ENCODE results near the gene FOXL3.

The FOXL3 gene

GRCh38 chr7:256981-257646 is 32.9 kb upstream of the FOXL3 start:
- H3K36me3 ChIP-seq (ENCODE audit: control insufficient read depth, insufficient read depth, low read length), result no peaks in the 10 kb centered on the region
- no peaks in the 10 kb centered on the region for H3K27me3 ChIP-seq (ENCODE audit: control insufficient read depth, insufficient read depth, low read length)
- no peak overlapping the region for H3K4me3 ChIP-seq (ENCODE audit: low read depth, low read length)
- no peak overlapping the region for H2AFZ ChIP-seq
- no peaks in the 10 kb centered on the region for H3K4me1 ChIP-seq
- no peaks in the 10 kb centered on the region for H3K9me3 ChIP-seq (ENCODE audit: control insufficient read depth, low read length)
- no peak for TF ChIP-seq CTCF (IDR thresholded peaks at IDR 0.05)
- no peak overlapping the region for H3K4me2 ChIP-seq (ENCODE audit: low read length)
- no peak overlapping the region for H3K9ac ChIP-seq
- H3K27ac ChIP-seq, result no peak overlapping the region
- H3K79me2 ChIP-seq, result no peaks in the 10 kb centered on the region

- no peak overlapping the region for H3K4me3 ChIP-seq (ENCODE audit: low read depth, low read length)
- no peak overlapping the region for H3K9ac ChIP-seq
- no peak overlapping the region for H2AFZ ChIP-seq
- no peaks in the 10 kb centered on the region for H3K79me2 ChIP-seq
- no peaks in the 10 kb centered on the region for H3K27me3 ChIP-seq (ENCODE audit: control insufficient read depth, insufficient read depth, low read length)
- H3K9me3 ChIP-seq (ENCODE audit: control insufficient read depth, low read length), result no peaks in the 10 kb centered on the region
- H3K27ac ChIP-seq, result no peak overlapping the region
- no peaks in the 10 kb centered on the region for H3K36me3 ChIP-seq (ENCODE audit: control insufficient read depth, insufficient read depth, low read length)
- no peaks in the 10 kb centered on the region for H3K4me1 ChIP-seq
- H3K4me2 ChIP-seq (ENCODE audit: low read length), result no peak overlapping the region
- TF ChIP-seq CTCF (IDR thresholded peaks at IDR 0.05), result no peak
These were observed 32.4 kb upstream of the FOXL3 start for GRCh38 chr7:257647-257992.

GRCh38 chr7:258476-259190 is 31.3 kb upstream of the FOXL3 start:
- H3K4me2 ChIP-seq (ENCODE audit: low read length), result no peak overlapping the region
- no peak overlapping the region for H3K4me3 ChIP-seq (ENCODE audit: low read depth, low read length)
- no peak overlapping the region for H3K27ac ChIP-seq
- no peak for TF ChIP-seq CTCF (IDR thresholded peaks at IDR 0.05)
- H3K4me1 ChIP-seq, result no peaks in the 10 kb centered on the region
- no peak overlapping the region for H2AFZ ChIP-seq
- no peak overlapping the region for H3K9ac ChIP-seq
- no peaks in the 10 kb centered on the region for H3K36me3 ChIP-seq (ENCODE audit: control insufficient read depth, insufficient read depth, low read length)
- H3K27me3 ChIP-seq (ENCODE audit: control insufficient read depth, insufficient read depth, low read length), result no peaks in the 10 kb centered on the region
- no peaks in the 10 kb centered on the region for H3K79me2 ChIP-seq
- no peaks in the 10 kb centered on the region for H3K9me3 ChIP-seq (ENCODE audit: control insufficient read depth, low read length)

- no peak for TF ChIP-seq CTCF (IDR thresholded peaks at IDR 0.05)
- Histone ChIP-seq H3K79me2 (no peaks in the 10 kb centered on the region), H3K4me1 (no peaks in the 10 kb centered on the region), H3K4me3 (ENCODE audit: low read depth, low read length) (no peak overlapping the region), H3K27me3 (ENCODE audit: control insufficient read depth, insufficient read depth, low read length) (no peaks in the 10 kb centered on the region), H3K9ac (no peak overlapping the region), H3K27ac (no peak overlapping the region), H3K36me3 (ENCODE audit: control insufficient read depth, insufficient read depth, low read length) (no peaks in the 10 kb centered on the region), H2AFZ (no peak overlapping the region), H3K4me2 (ENCODE audit: low read length) (no peak overlapping the region), H3K9me3 (ENCODE audit: control insufficient read depth, low read length) (no peaks in the 10 kb centered on the region)
These were observed 30.8 kb upstream of the FOXL3 start for GRCh38 chr7:259191-259505.
